GM21515 (cell line): ENCODE measurements around the gene NARF.

Source experiments
- ATAC-seq: cut with Tn5 transposase; IDR thresholded peaks from one replicate; pipeline ENCODE4 v1.9.1; 2021; ENCODE audit not compliant: unreplicated experiment

NARF gene

GRCh38 chr17:82433560-82434215, 24.9 kb upstream of the NARF start:
- no peak for ATAC-seq

- ATAC-seq = no peak
Observed at GRCh38 chr17:82434216-82434565, 24.4 kb upstream of the NARF start.

DNA sequence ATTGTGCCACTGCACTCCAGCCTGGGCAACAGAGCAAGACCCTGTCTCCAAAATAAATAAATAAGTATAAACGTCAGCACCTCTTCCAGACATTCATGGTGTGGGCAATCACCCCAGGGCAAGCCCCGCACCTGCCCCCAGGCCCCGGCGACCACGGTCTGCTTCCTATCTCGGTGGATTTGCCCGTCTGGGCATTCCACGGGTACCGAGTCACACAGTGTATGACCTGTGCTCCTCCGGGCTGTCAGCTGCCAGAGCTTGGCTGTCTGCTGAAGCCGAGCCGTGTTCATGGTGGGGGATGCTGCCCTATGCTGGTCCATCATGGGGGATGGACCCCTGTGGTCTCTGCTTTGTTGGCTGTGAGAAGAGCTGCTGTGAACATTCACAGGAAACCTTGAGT, 23.4 kb upstream of the NARF start:
- no peak for ATAC-seq

GRCh38 chr17:82435601-82436583, 22.6 kb upstream of the NARF start:
- ATAC-seq = no peak

DNA sequence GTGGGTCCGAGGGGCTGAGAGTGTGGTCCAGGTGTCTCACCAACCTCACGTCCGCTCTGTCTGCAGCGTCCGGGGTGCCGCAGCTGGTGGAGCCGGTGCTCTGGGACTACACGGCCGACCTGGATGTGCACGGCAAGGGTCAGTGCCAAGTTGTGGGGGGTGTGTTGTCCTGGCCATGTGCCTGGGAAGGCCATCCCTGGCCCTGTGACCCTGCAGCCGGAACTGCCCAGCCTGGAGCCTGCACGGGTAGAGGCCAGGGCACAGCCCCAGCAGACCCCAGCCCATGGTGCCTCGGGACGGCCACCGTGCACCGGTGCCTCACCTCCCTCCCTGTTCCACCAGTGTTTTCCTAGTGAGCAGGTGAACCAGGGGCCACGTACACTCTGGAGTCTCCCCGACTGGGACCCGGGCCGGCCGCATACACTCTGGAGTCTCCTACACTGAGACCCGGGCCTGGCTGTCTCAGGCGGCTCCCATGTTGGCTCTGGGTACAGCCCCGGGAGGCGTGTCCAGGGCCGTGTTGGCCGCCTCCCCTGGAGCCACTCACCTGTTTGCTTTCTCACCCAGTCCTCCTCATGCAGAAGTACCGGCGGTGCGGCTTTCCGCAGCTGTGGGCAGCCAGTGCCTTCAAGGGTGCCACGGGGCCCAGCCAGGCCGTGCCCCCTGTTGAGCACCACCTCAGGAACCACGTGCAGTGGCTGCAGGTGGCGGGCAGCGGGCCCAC, 21.8 kb upstream of the NARF start:
- no peak for ATAC-seq

- no peak for ATAC-seq
Observed at GRCh38 chr17:82437325-82437668, 21.2 kb upstream of the NARF start.

DNA sequence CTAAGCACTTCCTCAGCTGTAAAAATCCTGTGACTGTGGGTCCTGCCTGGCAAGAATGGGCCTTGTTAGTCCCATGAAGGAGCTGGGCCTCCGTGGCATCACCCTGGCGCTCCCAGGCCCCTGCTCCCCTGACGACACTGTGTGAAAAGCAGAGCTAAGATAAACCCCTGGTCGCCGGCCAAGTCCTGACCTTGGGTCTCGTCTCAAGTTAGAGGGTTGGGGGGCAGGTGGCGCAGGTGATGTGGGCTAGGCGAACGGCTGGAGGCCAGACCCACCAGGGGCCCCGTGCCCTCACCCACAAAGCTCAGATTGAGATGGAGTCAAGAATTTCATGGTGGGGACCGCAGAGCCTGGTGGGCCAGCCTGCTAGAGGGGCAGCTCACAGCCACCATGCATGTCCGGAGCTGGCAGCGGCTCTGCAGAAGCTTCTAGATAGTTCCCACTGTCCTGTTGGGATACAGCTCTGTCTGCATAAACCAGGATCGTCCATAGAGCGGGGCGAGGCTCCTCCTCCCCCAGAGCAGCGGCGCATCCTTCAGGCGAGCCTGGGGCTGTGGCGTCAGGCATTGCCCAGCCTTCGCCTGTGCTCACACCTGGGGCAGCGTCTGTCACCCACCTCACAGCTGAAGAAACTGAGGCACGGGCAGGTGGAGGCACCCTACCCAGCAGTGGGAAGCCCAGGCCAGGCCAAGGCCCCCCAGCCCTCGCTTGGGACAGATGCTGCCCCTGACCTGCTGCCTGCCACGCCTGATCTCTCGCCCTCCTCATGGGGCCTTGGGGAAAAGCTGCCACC, 19.9 kb upstream of the NARF start:
- ATAC-seq = no peak

GRCh38 chr17:82439194-82439828, 19.2 kb upstream of the NARF start:
- no peak for ATAC-seq

DNA sequence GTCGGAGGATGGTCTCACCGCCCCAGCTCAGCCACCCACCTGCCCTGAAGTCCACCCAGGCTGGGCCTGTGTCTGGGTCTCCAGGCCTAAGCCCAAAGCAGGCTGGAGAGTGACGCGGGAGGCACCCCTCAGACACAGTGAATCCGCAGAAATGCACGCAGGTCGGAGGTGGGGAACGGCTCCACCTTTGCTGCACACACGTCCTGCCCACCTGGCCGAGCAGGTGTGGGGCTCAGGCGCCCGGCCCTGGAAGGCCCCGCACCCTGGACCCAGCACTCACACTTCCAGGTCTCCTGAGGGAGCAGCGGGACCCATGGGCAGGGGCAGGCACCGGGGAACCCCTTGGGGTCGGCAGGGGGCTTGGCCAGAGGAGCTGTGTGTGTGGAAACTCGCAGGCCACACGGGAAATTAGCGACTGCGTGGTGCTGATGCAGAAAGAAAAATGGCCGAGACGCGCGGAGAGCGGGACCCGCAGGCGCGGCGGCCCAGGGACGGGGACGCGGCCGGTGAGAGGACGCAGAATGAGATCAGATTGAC, 18.6 kb upstream of the NARF start:
- ATAC-seq = no peak

- no peak for ATAC-seq
Observed at GRCh38 chr17:82440469-82440981, 18.0 kb upstream of the NARF start.

GRCh38 chr17:82440991-82441627, 17.4 kb upstream of the NARF start:
- ATAC-seq = no peak

- no peak for ATAC-seq
Observed at GRCh38 chr17:82441691-82442487, 16.7 kb upstream of the NARF start.

DNA sequence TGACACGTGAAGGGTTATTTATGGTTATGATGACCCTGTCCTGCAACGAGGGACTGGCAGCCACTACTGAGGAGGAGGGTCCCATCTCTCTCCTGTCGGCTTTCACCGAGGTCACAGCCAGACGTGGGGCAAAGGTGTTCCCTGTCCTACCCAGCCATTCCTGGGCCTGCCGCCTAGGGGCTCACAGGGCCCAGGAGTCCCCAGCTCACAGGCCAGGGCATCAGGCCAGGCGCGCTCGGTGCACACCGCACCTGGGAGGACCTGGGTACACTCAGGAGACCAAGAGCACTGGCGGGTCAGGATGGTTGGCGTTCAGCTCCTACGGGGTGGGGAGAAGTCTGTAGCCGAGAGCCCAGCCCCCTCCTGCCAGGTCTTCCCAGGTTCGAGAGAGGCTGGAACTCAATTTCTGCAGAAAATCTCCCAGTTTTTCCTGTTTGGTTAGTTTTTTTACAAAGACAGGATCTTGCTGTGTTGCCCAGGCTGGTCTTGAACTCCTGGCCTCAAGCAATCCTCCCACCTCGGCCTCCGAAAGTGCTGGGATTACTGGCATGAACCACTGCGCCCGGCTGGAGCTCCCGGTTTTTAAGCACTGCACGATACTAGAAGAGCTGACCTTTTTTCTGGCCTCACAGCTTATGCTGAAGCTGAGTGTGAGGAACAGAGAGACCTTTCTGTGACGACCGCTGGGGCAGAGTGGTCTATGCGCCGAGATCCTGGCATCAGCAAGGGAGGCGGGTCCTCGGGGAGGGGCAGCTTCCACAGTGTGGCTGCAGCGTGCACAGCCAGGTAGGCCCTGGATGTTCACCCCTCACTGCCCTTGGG, 15.7 kb upstream of the NARF start:
- no peak for ATAC-seq

DNA sequence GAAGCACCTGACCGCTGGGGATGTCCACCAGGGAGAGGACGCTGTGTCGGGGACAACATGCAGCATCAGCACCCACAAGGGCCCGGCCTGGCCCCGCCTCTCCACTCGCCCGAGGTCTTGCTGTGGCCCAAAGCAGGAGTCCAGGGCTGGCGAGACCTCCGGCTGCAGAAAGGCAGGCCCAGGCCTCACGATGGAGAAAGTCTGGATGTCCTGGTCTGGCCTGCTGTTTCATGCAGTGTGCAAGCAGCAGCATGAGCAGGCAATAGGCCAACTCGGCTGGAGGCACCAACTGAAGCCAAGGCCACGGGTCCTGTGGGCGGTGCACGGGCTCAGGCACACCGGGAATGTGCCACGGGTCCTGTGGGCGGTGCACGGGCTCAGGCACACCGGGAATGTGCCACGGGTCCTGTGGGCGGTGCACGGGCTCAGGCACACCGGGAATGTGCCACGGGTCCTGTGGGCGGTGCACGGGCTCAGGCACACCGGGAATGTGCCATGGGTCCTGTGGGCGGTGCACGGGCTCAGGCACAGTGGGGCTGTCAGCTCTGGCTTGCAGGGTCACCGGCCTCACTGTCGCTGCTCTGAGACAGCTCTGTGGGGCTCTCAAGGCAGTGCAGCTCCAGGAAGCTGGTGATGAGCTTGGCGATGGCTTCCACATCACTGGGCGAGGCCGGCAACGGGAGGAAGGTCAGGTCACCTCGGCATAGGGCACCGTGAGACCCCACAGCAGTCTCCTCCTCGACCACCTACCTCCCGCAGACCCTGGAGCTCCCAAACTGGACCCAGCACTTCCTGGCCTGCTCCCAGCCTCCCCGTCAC, 14.9 kb upstream of the NARF start:
- no peak for ATAC-seq

DNA sequence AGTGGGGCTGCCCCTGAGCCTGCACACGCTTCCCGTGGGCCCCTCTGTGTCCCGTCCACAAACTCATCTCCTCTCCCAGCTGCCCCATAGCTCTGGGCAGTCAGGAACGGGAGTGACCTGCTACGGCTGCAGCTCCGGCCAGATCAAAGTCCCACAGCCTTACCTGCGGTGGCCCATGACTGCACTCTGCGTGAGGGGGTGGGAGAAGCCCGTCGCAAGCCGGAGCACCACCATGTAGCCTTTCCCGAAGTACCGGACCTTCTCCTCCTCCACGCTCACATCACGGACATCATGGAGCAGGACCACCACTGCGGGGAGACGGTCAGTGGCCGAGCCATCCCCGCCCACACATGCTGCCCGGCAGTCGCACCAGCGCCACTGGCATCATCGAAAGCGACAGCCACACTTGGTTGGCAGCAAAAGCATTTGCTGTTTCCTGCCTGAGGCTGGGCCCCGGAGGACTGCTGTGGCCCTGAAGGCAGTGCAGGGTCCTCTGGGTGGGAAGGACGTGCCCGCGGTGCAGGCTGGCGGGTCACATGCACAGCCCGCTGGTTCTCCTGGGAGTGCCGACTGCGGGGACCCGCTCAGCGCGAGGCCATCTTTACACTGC, 14.2 kb upstream of the NARF start:
- ATAC-seq = no peak

- no peak for ATAC-seq
Observed at GRCh38 chr17:82444941-82445521, 13.5 kb upstream of the NARF start.
